LNCAP (cell line): ENCODE measurements around the gene PLAAT4.

Source experiments
- TF ChIP-seq, protein P1 (sequence below): fragments of 450-650 bp; IDR thresholded peaks from 2 replicates; pipeline ENCODE4 v1.5.1; 2017; ENCODE audit warnings: mild to moderate bottlenecking

Gene PLAAT4

DNA sequence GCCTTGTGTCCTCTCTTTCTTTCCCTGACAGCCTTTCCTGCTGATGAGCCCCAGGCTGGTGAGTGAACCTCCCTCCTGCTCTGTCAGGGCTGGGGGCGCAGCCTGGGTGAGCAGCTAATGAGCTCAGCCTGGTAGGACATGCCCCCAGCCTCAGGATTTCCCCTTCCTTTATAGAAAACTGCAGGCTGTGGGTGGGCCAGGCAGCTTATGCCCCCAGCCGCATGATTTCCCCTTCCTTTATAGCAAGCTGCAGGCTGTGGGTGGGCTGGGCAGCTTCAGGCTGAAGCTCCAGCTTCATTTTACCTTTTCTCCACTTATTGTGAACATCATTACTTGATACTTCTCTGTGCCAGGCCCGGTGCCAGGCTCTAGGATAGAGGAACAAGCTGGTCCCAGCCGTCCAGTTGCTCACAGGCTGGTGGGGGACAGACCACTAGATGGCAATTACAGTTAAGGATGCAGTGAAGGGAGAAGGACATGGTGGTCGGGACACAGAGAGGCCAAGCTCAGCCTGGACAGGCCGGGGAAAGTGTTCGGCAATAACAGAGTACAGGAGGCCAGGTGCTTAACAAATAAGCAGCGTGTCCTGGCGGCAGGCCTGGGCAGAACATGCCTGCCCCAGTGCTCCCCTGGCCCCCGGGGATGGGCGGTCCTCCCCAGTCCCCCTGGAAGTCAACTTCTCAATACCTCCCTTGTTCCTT lies 25.4 kb upstream of the PLAAT4 start:
- TF ChIP-seq, protein P1, sequence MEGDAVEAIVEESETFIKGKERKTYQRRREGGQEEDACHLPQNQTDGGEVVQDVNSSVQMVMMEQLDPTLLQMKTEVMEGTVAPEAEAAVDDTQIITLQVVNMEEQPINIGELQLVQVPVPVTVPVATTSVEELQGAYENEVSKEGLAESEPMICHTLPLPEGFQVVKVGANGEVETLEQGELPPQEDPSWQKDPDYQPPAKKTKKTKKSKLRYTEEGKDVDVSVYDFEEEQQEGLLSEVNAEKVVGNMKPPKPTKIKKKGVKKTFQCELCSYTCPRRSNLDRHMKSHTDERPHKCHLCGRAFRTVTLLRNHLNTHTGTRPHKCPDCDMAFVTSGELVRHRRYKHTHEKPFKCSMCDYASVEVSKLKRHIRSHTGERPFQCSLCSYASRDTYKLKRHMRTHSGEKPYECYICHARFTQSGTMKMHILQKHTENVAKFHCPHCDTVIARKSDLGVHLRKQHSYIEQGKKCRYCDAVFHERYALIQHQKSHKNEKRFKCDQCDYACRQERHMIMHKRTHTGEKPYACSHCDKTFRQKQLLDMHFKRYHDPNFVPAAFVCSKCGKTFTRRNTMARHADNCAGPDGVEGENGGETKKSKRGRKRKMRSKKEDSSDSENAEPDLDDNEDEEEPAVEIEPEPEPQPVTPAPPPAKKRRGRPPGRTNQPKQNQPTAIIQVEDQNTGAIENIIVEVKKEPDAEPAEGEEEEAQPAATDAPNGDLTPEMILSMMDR = no peak

DNA sequence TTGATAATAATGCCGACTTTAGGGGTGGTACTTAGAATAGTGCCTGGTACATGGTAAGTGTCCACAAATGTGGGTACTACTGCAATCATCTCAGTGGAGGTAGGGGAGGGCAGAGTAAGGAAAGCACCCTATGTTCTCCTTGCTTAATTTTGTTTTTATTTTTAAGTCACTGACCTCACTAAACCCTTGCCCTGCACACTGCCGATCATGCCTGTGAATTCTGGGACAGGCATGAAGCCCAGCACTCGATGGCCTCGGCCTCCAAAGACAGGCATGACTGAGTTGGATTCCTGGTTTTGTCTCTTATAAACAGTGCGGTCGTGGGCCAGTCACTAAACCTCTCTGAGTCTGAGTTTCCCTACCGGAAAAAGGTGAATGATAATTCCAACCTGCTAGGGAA lies 23.8 kb upstream of the PLAAT4 start:
- TF ChIP-seq, protein P1 = no peak

GRCh38 chr11:63516109-63516508 lies 20.5 kb upstream of the PLAAT4 start:
- TF ChIP-seq, protein P1 = no peak

DNA sequence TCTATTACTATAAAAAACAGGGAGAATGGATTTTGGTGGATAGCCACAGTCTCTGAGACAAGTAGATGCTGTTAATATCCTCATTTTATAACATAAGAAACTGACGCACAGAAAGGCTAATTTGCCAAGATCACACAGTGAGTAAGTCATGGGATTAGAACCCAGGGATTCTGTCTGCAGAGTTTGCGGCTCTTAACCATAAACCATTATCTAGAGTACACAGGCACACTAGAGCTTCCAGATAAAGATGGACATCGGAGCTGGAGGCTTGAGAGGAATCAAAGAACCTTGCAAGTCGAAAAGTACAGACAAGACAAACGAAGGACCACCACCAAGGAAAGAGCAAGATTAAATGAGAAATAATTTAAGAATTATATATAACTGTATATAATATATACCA lies 19.5 kb upstream of the PLAAT4 start:
- TF ChIP-seq, protein P1 = no peak

- TF ChIP-seq, protein P1 = no peak
These were observed 18.1 kb upstream of the PLAAT4 start for GRCh38 chr11:63518548-63518947.

DNA sequence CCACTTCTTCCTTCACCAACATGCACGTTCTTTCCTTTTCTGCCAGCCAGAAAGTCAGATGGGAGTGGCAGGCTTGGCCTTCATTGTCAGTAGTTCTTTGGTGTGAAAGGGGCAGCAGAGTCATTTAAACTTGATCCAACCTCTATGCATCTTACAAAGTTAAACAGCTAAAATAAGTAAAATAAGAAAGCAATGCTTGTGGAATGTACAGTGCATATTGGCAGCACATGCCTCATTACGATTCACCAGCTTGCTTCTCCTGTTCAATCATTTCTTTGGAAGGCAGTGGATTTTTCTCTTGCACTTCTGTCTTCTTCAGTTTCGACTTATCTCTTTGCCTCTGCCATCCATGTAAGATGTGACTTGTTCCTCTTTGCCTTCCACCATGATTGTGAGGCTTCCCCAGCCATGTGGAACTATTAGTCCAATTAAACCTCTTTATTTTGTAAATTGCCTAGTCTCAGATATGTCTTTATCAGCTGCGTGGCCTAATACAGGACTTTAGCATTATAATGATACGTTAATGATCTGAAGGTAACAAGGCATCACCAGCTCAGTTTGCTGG lies 15.9 kb upstream of the PLAAT4 start:
- TF ChIP-seq, protein P1 = no peak

GRCh38 chr11:63521896-63522295 lies 14.7 kb upstream of the PLAAT4 start:
- TF ChIP-seq, protein P1 = no peak
